HUDEP-2 (cell line): ENCODE results near the gene METTL27.
"Not testable (repeated sequence)": the region's sequence is repeated elsewhere in the genome, so short reads cannot be mapped to it uniquely, and the experiment has no call there.

Source experiments
- DNase-seq, 76 experiments: peaks; one replicate each; lab custom pipeline; 2025; ENCODE audit not compliant: unreplicated experiment in 76 of 76; lab: John Stamatoyannopoulos, UW

The METTL27 gene

DNA sequence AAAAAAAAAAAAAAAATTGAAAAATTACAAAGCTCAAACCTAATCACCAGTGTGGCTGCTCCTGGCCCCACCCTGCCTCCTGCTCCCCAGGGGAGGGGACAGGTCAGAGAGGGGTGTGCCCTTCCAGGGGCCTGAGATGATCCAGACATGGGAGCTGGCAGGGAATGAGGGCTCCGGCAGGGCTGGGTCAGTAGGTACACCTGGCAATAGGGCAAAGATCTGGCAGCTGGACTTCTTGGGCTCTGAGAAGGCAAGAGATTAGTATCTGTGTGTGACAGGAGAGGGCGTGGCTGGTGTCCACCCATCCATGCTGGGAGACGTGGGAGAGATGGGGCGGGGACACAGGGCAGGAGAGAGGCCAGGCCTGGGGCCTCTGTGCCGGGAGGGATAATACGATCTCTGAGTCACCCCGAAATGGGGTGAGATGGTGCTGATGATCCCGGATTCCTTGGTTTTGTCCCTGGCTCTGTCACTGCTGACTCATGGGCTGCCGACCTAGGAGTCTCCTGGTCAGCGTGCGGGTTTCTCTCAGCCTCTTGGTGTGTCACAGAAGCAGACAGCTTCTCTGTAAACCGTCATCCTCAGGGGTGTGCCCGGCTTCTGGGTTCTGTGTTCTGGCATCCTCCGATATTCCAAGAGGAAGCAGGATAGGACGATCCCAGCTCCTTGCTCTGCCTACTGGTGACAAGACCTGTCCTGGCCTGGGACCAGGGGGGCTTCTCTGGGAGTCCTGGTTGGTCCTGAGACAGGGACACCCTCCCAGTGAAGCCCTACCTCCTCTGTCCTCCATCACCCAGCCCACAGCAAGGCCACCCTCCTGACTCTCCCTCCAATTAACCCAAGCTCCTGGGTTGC, 19.8 kb downstream of the METTL27 start:
- DNase-seq = peak in 74 of 76 experiments; percentile 19 to 86 (median 70)

DNA sequence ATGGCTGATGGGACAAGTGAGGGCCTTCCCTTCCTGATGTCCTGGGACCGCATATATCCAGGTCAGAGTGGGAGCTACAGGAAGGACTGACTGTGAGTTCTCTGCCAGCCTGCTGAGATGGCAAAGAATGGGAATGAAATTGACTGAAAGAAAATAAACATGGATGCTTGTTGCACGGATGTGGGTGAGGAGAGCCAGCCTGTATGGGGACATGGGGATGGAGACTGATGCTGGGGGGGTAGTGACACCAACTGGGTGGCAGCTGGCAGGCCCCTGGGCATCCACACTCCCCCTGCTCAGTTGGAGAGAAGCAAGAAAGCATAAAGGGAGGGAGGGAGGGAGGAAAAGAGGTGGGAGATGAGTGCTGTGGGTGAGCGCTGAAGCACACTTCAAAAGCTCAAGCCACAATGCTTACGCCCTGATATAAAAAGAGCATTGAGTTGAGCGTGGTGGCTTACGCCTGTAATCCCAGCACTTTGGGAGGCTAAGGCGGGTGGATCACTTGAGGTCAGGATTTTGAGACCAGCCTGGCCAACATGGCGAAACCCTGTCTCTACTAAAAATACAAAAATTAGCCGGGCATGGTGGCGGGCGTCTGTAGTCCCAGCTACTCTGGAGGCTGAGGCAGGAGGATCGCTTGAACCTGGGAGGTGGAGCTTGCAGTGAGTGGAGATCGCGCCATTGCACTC, 20.6 kb downstream of the METTL27 start:
- DNase-seq = not testable (repeated sequence)

DNA sequence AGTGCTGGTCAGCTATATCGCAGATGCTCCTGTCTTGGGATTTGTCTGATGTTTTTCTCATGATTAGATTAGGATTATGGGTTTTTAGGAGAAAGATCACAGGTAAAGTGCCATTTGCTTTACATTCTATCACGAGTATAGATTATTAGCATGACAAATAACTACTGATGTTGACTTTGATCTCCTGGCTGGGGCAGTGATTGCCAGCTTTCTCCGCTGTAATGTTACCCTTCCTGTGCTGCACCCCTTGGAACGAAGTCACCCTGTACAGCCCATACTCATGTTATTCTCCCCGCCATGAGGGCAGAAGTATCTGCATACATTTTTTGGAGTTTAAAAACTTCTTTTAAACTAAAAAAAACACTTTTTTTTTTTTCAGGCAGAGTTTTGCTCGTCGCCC, 22.3 kb downstream of the METTL27 start:
- no peak for DNase-seq

DNA sequence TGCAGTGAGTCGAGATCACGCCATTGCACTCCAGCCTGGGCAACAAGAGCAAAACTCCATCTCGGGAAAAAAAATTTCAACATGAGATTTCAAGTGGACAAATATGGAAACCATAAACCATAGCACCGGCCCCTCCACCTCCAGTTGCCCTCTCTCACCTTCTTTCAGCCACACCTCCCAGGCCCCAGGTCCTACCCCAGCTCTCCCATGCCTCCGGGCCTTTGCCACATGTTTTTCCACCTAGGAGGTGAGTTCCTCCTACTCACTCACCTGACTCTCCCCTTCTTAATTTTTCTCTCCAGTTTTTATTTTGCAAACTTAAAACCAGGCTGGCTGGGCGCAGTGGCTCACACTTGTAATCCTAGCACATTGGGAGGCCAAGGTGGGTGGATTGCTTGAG, 25.2 kb downstream of the METTL27 start:
- DNase-seq = no peak

DNA sequence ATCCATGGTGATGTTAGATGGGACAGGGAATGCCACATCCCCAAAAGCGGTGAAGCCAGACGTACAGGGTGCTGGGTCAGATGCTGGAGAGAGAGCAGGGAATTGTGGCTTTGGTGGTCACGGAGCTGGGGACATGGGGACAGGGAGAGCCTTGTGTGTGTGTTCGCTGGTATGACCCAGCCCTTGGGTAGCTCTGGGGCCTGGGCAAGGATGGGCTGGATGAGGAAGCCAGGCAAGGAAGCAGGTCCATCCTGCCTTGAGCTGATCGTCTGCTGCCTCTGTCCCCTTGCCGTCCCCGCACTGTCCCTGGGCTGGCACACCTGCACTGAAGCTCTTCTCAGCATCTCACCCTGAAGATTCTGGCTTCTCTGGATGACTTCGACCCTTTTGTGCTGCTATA, 26.9 kb downstream of the METTL27 start:
- no peak for DNase-seq

DNA sequence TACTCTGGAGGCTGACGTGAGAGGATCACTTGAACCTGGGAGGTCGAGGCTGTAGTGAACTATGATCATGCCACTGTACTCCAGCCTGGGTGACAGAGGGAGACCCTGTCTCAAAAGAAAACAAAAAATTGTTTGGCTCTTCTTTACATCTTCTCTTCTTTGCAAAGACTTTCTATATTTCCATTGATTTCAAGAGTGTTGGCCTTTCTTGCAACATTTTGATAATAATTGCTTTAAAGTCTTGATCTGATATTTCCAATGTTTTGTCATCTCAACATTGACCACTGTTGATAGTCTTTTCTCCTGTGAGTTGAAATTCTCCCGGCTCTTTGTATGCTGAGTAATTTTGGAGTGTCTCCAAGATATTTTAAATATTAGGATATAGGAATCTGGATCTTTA, 29.3 kb downstream of the METTL27 start:
- DNase-seq = no peak

DNA sequence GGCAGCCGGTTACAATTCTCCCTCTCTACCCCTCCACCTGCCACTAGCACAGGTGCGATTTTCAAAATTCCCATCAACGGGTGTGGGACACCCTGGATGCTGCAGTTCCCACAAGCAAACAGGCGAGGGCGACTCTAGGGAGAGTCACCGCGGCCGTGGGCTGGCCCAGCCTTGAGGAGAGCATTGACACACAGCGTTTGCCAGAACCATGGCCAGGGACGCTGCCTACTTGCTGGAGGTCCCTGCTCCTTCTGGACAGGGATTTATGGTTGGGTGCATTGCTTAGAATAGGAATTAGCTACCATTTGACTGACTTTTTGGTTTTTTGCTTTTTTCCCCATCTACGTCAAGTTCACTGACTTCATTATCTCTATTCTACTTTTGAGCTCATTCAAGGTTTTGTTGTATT, 30.6 kb downstream of the METTL27 start:
- peak in 63 of 76 experiments; percentile 9 to 72 (median 44) for DNase-seq

DNA sequence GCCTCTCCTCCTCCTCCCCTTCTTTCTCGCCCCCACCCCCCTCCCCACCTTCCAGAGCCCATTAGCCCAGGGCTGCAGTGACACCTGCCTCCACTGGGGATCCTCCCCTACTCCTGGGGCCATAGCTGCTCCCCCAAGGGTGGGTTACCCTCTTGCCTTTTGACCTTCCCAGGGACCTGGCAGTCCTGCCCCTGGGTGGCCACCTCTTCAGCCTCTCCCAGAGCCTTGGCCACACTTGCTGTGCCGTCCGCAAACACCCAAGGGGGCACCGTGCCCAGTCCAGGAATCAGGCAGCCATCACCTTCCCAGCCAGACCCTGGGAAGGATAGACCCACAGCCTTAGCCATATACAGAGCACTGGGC, 31.3 kb downstream of the METTL27 start:
- no peak for DNase-seq

DNA sequence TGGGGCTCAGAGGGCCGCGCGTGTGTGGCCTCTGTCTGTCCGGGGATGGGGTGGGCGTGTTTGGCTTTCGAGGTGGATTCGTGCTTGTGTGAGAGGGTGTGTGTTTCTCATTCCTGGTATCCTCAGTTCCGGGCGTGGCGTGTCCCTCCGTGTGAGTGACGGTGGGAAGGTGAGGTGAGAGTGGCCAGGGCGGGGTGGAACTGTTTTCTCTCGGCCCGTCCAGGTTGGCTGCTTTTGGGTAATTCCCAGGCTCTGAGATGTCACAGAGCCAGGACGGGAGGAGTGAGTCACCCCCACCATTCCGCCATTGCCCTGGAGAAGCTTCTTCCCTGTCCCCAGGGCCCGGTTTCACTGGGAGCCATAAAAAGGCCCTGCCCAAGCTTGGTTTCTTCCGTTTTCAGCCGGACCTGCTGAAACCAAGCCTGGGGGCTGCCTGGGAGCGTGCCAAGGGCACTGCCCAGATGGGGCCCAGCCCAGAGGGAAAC, 32.8 kb downstream of the METTL27 start:
- DNase-seq = no peak

DNA sequence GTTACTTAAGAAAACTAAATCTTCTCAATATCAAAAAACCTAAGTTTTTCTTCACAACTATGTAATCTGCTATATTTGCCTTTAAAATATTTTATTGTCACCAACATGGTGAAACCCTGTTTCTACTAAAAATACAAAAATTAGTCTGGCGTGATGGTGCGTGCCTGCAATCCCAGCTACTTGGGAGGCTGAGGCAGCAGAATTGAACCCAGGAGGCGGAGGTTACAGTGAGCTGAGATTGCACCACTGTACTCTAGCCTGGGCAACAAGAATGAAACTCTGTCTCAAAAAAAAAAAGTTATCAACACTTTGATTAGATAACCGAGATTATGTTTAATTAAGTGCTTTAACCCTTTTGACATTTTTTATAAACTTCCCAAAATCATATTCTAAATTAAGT, 39.9 kb downstream of the METTL27 start:
- DNase-seq = no peak

DNA sequence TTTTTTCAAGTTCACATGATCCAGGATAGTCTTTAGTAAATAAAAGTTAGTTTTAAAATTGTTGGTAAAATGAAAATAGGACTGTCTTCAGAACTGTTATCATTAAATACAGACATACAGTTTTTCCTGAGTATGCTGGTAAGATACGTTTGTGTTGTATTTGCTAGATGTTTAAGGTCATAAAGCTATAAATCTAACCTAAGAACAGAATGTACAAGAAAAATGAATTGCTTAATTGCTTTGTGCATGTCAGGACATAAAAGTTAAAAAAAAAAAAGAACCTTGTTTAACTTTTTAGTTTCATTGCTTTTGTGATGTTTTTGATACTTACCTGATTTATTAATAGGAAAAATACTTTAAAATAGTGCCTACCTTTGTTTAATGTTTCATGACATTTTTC, 40.7 kb downstream of the METTL27 start:
- no peak for DNase-seq

DNA sequence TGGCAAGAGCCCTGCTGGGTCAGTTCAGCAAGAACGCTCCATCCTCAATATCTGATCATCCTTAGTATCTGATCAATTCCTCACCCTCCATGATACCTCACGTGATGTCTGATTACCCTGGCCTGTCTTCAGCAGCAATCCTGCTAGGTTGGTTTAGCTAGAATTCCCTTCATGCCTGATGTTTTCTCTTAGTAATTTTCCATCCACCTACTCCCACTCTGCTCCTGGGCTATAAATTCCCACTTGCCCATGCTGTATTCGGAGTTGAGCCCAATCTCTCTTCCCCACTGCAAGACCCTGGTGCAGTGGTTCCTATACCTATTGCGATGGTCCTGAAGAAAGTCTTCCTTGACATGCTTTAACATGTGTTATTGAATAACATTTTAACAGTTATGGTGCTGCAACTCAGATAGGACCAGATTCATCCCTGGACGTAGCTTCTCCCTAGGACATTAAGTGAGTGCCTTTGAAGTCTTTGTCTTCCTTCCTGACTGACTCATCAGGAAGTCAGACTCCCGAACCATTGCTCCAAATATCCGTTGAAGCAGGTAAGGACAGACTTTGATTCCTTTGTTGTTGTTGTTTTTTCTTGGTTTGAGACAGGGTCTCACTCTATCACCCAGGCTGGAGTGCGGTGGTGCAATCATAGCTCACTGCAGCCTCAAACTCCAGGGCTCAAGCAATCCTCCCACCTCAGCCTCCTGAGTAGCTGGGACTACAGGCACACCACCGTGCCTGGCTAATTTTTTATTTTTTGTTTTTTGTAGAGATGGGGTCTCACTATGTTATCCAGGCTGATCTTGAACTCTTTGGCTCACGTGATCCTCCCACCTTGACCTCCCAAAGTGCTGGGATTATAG, 42.8 kb downstream of the METTL27 start:
- DNase-seq = no peak

DNA sequence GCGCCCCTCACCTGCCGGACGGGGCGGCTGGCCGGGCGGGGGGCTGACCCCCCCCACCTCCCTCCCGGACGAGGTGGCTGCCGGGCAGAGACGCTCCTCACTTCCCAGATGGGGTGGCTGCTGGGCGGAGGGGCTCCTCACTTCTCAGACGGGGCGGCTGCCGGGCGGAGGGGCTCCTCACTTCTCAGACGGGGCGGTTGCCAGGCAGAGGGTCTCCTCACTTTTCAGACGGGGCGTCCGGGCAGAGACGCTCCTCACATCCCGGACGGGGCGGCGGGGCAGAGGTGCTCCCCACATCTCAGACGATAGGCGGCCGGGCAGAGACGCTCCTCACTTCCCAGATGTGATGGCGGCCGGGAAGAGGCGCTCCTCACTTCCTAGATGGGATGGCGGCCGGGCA, 45.1 kb downstream of the METTL27 start:
- DNase-seq = not testable (repeated sequence)

DNA sequence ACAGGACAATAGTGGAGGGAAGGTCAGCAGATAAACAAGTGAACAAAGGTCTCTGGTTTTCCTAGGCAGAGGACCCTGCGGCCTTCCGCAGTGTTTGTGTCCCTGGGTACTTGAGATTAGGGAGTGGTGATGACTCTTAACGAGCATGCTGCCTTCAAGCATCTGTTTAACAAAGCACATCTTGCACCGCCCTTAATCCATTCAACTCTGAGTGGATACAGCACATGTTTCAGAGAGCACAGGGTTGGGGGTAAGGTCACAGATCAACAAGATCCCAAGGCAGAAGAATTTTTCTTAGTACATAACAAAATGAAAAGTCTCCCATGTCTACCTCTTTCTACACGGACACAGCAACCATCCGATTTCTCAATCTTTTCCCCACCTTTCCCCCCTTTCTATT, 45.7 kb downstream of the METTL27 start:
- DNase-seq = peak in 11 of 76 experiments; percentile 10 to 51 (median 23)

DNA sequence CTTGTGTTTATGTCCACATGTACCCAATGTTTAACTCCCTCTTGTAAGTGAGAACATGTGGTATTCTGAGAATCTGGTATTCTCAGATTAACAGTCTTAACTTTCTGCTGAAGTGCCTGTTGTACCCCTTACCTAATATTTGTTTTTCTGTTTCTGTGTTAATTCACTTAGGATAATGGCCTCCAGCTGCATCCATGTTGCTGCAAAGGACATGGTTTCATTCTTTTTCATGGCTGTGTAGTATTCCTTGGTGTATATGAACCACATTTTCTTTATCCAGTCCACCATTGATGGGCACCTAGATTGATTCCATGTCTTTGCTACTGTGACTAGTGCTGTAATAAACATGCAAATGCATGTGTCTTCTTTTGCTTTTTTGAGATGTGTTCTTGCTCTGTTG, 47.1 kb downstream of the METTL27 start:
- DNase-seq = not testable (repeated sequence)

DNA sequence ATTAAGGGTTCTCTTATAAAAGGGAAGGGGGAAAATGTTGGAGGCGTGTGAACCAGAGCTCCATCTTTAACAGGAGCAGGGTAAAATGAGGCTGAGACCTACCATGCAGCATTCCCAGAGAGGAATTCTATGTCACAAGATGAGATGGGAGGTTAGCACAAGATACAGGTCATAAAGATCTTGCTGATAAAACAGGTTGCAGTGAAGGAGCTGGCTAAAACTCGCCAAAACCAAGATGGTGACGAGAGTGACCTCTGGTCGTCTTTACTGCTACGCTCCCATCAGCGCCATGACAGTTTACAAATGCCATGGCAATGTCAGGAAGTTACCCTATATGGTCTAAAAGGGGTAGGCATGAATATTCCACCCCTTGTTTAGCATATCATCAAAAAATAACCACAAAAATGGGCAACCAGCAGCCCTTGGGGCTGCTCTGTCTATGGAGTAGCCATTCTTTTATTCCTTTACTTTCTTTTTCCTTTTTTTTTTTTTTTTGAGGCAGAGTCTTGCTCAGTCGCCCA, 51.1 kb downstream of the METTL27 start:
- DNase-seq = not testable (repeated sequence)

DNA sequence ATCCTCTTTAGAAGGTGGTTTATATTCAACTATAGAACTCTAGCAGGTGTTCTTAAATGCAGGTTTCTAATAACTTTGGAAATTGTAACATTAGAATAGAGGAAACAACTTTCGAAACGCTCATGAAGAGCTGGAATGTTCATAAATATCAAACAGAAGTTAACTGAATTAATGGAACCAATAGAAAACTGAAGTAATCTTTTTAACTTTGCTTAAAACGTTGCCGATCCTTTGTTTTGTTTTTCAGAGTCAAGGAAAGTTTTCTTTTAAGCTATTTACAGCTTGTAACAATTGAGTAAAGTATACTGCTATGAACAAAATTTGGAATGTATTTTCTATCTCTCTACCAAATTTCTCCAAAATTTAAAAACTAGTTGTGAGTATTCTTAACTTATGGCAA, 53.3 kb downstream of the METTL27 start:
- DNase-seq = no peak

DNA sequence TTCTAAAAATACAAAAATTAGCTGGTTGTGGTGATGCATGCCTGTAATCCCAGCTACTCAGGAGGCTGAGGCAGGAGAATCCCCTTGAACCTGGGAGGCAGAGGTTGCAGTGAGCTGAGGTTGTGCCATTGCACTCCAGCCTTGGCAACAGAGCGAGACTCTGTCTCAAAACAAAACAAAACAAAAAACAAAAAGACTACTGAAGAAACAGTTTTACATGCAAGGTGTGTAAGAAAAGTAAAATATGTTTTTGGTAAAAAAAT, 54.6 kb downstream of the METTL27 start:
- DNase-seq = peak in 1 of 76 experiments; percentile 23

DNA sequence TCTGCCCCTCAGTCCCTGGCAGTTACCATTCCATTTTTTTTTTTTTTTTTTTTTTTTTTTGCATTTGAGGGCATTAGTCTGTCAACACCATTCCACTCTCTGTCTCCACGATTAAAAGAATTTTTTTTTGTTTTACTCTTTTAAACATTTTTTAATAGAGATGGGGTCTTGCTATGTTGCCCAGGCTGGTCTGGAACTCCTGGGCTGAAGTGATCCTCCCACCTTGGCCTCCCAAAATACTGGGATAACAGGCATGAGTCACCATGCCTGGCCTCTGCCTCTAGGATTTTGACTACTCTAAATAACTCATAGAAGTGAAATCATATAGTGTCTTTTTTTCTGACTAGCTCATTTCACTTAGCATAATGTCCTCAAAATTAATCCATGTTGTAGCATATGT, 55.7 kb downstream of the METTL27 start:
- no peak for DNase-seq
